NCI-H2196 treated with DMSO at 0.1 percent for 48 hours (cell line): ENCODE measurements around the gene ABHD8.

Experiments
- DNase-seq: peaks from one replicate; lab custom pipeline; 2025; ENCODE audit not compliant: unreplicated experiment; lab: John Stamatoyannopoulos, UW

ABHD8 gene

DNA sequence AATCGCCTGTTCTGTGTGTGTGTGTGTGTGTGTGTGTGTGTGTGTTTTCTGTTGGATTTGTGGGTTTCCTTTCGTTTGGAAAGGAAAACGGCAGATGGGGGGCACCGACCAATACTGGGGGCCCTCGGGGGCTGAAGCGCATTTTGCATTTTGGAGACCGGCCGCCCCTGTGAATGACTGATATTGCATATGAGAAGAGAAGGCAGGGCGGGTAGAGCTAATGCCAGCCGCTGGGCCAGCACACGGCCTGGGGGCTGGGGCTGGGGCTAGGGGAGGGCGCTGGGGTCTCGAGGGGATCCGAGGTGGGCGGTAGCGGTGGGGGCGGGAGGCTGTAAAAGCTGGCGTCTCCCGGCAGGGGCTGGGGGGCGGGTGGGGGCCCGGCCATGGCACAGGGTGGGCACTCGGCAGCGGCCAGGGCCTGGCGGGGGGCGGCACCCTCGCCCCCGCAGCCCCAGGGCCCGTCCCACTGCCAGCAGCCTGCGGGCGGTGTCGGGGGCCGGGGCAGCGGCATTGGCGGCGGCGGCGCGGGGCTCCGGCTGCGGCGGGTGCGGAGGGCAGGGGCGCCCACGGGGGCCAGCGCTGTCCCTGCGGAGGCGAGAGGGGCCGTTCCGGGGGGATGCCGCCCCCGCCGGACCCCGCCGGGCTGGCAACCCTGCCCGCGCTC, 20.2 kb upstream of the ABHD8 start:
- no peak for DNase-seq

DNA sequence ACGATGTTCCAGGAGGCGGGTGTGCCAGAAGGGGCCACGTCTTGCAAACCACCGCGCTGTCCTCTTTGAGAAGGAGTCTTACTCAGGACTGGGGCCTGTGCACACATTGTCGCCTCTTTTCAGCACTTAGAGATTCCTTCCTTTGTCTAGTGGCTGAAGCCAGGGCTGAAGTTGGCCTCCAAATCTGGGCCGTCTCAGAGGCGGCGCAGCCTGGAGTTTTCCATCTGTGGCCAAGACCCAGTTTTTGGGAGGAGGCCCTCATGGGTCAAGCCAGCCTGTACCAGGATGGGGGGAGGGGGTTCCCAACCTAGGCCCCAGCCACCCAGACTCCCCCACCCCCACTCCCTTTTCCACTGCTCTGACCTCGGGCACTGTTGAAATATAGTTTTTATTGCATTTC, 19.6 kb upstream of the ABHD8 start:
- DNase-seq = no peak

DNA sequence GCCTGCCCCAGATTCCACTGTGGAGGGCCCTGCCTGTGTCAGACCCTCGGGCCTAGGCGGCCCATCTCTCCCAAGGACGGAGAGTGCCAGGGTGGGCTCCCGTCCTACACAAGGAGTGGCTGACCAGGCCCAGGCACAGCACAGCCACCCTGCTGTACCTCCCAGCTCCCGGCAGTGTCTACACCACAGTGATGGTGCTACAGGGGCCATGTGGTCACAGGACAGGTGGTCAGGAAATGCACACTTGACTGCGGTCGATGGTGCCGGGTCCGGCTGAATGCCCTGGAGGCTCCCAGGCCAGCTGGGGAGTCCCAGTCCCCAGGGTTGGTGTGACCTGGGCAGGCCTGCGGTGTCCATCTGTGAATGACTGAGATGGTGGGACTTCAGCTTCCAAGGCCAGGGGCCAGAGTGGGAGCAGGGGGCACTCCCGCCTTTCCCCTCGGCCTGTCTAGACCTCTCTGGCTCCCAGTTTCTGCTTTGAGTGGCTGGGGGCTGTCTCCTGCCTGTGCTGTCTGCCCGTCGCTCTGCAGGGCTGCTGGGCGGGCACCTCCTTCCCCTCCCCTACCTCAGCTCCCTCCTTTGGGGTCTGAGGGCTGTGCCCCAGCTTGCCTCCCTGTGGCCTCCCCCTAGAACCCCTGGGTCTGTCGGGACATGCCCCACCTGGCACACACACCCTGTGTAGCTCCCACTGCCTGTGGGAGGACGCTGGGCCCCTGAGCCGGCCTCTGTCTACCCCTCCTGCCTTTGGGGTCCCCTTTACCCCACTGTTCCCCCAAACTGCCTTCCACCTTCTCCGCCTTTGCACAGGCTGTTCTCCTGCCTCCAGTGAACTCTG, 18.6 kb upstream of the ABHD8 start:
- DNase-seq = no peak

DNA sequence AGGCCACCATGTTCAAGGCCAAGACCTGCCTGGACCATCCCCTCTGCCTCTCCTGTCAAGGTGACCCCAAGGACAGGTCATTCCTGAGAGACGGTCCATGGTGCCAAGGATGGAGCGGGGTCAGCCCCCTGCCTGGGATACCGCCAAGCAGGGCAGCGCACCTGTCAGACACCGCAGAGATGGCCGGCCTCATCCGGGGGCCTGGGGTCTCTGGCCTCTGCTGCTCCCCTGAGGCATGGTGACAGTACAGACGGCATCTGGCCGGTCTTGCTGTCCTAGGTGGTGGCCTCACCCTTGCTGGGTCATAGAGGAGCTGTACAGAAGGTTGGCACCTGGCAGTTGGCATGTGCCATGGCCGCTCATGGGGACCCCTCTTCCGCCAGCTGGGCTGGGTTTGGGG, 17.2 kb upstream of the ABHD8 start:
- DNase-seq = no peak

DNA sequence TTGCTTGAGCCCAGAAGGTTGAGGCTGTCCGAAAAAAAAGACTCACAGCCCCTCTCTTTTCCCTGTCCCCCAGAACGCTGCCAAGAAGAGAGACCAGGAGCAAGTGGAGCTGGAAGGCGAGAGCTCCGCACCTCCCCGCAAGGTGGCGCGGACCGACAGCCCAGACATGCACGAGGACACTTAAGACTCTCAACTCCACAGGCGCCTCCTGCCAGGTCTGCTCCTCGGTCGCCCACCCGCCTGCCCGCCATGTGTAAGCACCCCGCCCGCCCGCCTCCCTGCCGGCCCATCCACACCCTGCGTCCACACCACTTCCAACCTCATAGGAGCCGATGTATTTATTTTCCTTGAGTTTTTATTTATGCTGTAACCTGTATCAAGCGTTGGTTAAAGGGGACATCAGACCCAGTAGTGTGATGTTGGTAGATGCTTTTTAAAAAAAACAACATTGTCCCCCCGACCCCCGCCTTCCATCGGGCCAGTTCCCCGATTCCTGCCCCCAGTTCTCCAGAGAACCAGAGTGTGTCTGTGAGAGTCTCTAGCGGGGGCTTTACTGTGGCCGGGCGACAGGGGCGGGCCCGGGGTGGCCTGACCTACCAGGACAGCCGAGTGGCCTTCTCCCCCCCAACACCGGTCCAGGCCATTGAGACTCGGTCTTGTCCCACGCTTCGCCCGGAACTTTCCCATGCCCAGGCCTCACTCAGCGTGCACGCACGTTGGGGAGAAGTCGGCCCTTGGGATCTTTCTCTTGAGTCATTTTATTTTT, 16.4 kb upstream of the ABHD8 start:
- DNase-seq = no peak

DNA sequence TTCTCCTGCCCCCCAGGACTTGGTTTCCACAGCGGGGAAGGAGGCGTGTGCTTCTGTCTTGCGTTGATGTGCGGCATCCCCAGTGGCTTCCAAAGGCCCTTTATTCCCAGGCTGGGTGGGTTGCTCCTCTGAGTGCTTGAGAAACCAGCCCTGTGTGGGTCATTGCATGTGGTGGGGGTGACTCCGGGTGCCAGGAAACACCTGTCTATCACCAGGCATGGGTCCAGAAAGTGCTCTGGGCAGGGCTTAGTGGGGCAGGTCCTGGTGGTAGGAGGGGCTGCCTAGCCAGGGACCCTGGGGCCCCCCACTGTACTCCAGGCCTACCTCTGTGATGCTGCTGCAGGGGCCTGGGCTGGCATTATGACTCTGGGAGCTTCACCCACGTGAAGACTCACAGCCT, 15.7 kb upstream of the ABHD8 start:
- no peak for DNase-seq

DNA sequence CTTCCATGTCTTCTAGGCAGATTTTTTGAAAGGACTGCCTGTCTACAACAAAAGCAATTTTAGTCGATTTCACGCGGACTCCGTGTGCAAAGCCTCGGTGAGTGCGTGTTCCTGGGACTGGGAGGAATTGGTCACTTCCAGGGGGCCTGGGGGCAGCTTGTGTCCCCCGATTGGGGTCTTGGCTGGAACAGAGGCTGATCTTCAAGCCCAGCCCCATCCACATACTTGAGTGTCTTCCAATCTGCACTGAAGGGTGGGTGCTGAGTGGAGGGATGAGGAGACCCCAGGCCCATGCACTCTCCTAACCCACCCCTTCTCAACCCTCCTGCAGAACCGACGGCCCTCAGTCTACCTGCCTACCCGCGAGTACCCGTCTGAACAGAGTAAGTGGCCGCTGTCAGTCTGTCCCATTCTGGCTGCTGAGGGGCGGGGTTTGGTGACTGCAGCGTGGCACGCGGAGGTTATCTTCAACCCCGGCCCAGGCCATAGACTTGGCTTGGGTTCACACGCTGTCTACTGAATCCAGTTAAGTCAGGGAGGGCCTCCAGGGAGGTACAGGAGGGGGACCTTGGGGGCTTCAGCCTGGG, 10.9 kb upstream of the ABHD8 start:
- DNase-seq = no peak

DNA sequence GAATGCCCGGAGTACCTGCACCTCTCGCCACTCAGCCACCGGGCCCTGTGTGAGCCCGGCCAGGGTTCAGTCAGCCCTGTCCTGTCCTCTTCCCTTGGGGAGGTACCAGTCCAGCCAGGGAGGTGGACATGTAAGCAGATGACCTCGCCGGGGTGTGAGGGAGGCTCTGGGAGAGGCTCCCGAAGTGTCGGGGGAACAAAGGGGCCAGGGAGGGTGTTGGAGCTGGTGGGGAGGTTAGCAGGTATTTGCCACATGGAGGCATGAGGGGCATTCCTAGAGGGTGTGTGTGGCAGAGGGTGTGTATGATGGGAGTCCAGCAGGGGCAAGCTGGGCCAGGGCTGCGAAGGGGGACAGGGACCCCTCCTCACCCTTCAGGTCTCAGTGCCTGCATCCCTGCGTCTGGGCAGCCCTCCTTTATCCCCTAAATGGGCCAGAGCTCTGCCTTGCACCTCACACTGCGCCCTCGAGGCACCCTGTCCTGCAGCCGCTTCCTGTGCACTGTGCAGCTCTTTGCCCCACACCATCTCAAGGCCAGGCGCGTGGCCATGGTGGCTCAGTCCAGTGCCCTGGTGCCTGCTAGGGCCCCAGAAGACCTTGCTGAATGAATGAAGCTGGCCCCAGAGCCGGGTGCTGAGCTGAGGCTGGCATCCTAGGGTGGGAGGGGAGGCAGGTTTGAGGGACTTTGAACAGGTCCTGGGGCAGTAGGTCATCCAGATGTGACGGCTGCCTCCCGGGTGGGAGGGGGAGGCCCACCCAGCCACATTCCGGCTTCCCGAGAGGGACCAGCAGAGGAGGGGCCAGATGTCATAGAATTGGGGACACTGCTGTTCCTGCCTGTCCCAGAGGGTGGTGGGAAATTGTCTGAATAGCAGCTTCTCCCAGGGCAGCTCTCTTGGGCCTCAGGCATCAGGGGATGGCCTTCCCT, 9.2 kb upstream of the ABHD8 start:
- DNase-seq = no peak

DNA sequence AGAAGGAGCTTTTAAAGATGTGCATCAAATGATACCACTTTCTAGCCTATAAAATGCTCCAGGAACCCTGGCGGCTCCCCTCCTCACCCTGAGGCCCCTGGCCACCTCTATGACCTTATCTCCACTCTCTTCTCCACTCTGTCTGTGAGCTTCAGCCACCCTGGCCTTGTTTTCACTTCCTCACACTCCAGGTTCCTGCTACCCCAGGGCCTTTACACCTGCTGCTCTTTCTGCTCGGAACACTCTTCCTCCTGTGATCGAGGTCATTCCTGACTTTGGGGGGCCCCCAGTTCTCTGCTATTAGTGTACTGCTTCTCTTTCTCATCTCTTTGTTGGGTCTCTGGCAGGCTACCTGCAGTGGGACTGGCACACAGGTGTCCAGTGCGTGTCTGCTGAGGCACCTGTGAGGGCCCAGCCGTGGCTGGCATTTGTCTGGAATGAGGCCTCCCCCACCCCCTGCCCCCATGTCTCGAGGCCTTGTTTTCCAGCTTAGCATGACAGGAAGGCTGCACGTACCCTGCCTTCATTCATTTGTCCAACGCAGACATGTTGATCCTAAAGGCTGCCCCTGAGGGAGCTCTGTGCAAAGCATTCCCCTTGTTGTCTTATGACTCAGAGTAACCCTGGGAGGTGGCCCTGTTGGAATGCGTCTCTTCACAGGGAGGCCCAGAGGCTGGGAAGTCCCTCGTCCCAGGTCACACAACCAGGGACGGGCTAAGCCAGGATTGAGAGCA, 8.4 kb upstream of the ABHD8 start:
- DNase-seq = no peak

DNA sequence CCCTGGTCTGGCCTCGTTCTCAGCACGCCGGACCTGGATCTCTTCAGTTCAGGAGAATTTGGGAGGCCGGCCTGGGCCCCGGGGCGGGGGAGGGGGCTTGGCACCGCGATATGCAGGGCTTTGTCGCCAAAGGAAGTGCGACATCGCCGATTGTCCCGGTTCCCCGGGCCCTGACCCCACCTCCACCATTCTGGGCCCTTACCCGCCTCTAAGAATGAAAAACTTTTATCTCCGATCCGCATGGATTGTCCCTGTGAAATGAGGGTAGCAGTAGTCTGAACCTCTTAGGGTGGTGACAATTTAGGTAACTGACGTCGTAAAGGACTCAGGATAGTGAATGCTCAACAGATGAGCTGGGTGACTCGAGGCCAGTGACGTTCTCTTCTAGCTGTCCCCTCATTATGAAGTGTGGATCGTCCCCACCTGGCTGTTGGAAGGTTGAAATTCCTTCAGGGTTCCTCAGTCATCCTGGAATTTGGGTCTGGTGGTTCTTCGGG, 6.8 kb upstream of the ABHD8 start:
- no peak for DNase-seq

DNA sequence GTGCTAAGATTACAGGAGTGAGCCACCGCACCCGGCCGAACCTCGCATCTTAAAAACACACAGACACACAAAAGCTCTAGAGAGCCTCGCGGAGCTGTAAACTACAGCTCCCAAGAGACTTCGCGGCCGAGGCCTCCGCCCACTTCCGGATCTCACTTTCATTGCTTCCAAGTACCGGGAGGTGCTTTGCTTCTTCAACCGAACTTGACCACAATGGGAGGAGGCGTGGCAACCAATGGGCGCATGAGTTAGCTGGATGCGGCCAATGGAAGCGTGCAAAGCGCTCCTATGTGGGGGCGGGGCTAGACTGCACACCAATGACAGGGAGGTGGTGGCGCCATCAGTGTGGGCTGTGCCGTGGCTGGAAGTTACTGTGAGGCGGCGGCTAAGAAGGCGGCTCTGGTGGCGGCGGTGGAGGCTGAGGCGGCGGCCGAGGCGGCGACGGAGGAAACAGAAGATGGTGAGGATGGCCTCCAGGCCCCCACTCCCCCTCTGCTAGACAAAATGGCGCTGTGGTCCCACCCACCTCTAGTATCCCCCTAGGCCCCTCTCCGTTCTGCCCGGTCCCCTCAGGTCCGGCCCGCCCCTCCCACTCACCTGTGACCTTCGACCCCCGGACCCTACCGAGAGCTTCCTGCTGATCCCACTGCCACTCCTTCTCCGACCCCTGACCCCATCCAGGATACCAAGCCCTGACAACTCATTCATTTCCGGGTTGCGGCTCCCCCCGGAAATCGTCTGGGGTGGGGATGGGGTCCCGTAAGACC, 6.2 kb upstream of the ABHD8 start, which contains the start of gene DDA1:
DDA1 (plus strand) TSS at position 366 of the 767 bp plus-strand sequence; CDS start at position 458, 92 bp downstream.
- peak; percentile 99 for DNase-seq

DNA sequence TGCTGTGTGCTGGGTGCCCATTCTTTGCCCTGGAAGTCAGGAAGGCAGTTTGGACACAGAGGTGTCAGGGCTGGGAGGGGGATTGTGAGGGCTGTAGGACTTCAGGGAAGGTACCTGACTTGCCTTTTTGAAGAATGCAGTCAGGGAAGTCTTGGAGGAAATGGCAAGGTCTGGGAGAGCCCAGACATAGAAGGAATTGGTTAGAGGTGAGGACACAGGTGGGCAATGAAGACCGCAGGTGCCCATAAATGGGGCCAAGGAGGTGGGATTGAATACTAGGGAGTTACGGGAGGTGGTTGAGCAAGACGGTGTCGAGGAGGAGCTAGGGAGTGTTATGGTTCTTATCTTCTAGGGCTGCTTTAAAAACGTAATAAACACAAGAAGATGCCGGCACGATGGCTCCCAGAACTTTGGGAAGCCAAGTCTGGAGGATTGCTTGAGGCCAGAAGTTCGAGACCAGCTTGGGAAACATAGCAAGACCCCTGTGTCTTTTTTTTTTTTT, 4.7 kb upstream of the ABHD8 start:
- no peak for DNase-seq

DNA sequence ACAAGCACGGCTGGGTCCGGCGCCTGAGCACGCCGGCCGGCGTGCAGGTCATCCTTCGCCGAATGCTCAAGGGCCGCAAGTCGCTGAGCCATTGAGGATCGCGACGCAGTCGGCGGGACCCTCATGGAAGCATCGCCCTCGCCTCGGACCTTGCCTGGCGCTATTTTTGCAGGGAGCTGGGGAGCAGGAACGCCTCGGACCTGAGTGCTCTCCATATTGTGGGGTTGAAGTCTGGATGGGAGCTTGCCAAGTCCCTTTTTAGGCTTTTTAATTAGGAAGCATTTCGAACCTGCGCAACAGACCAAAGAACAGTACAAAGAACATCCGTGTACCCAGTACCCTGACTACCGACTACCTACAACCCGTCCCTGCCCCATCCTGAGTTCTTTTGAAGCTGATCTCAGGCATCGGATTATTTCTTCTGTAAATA, 3.1 kb upstream of the ABHD8 start:
- no peak for DNase-seq

DNA sequence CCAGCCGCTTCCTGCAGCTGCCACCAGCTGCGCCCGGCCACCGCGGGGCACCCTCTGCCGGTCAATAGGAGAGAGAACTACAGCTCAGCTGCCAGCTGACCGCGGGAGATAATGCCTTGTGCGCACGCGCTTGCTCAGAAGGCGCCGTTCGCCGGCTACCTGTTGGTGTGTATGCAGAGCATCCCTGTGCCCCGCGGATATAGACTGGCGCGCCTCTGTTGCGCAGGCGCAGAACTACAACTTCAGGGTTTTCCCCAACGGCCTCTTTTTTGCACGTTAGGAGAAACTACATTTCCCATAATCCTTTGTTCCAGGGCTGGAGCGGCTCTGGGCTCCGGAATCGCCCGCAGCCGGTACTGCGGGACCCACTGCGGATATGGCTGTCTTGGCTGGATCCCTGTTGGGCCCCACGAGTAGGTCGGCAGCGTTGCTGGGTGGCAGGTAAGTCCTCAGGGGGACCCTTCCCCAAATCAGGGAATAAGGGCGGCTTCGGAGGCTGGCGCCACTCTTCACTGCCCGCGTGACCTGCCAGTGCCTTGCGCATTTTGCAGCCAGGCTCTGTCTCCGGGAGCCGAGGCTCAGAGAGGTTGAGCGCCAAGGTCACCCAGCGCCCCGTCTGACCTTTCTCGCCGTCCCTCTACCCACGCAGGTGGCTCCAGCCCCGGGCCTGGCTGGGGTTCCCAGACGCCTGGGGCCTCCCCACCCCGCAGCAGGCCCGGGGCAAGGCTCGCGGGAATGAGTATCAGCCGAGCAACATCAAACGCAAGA, 2.5 kb upstream of the ABHD8 start, which contains the start of gene MRPL34:
MRPL34 (plus strand) TSS at position 356 of the 768 bp plus-strand sequence; CDS start at position 377, 21 bp downstream.
- DNase-seq = peak; percentile 99

DNA sequence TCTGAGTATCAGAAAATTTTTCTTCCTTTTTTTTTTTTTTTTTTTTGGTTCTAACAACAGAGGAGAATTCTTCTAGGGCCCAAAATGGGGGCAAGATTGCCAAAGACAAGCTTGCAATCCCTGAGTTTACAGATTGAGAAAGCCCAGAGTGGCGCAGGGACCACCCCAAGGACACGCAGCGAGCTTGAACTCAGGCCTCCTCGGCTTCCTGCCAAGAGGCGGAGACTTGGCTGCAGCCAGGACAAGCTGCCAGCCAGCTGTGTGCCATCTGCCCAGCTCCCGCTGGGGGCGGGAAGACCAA, 1.9 kb upstream of the ABHD8 start:
- no peak for DNase-seq

DNA sequence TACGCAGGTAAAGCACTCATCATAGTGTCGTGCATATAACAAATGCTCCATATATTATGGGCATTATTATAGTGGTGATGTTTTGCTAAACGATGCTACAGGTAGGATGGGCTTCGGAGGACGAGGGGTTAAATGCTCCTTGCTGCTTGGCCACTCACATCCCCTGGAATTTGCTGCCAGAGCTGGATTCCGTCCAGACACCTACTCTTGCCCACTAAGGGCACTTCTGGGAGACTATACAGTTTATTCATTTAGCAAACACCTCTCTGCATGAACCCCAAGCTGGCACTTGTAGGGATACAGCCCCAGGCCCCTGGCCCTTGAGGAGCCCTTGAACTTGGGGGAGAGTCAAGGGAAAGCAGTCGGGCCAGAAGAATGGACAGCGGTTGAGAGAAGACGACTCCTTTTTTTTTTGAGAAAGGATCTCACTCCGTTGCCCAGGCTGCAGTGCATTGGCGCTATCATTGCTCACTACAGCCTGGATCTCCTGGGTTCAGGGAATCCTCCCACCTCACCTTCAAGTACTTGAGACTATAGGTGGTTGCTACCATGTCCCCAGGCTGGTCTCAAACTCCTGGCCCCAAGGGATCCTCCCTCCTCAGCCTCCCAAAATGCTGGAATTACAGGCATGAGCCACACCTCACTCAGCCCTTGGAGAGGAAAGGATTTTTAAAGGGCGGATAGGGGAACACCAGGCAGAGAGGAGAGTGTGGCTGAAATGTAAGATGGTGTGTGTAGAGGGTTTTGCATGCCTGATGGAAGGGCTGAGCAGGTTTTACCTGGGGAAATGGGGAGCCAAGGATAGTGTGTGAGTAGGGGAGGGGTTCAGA, 1.4 kb upstream of the ABHD8 start:
- no peak for DNase-seq

DNA sequence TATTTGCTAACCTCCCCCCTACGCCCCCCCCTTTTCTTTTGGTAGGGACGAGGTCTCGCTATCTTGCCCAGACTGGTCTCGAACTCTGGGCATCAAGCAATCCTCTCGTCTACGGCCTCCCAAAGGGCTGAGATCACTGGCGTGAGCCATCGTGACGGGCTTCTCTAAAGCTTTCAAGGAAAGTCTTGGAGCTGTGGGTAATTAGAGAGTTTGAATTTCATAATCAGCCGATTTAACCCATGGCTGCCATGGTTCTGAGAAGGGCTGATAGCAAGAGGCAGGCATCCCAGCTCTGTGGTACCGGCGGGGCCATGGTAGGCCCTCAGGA, 679 bp upstream of the ABHD8 start:
- DNase-seq = no peak
